GM12878 (cell line): Measurements from ENCODE around the gene CCDC88A.

Source experiments
- CHD2 ChIP-seq: IDR thresholded peaks from 2 replicates; pipeline ENCODE4 v1.6.1; 2011; ENCODE audit warnings: low read depth, low read length, improper control_type of control experiment, borderline replicate concordance
- DPF2 ChIP-seq: fragments of 450-650 bp; IDR thresholded peaks from 2 replicates; pipeline ENCODE4 v1.6.1; 2017; ENCODE audit warnings: mild to moderate bottlenecking
- IKZF2 ChIP-seq, 2 experiments: fragments of 450-650 bp; IDR thresholded peaks; 2 replicates each; pipeline ENCODE4 v1.6.1; 2017; ENCODE audit warnings: mild to moderate bottlenecking in 2 of 2, moderate library complexity in 2 of 2
- MXI1 ChIP-seq: fragments of 150-350 bp; IDR thresholded peaks from 2 replicates; pipeline ENCODE4 v1.6.1; 2011; ENCODE audit warnings: low read depth, mild to moderate bottlenecking, inconsistent platforms, low read length, improper control_type of control experiment
- POLR2A ChIP-seq: IDR thresholded peaks from 2 replicates; pipeline ENCODE4 v1.6.1; 2011; ENCODE audit warnings: low read depth, mild to moderate bottlenecking, low read length
- POLR2AphosphoS5 ChIP-seq: IDR thresholded peaks from 2 replicates; pipeline ENCODE4 v1.6.1; 2011; ENCODE audit warnings: mild to moderate bottlenecking, low read length, inconsistent platforms
- RB1 ChIP-seq: fragments of 450-650 bp; formaldehyde crosslinking; IDR thresholded peaks from 2 replicates; pipeline ENCODE4 v1.6.1; 2017; ENCODE audit warnings: mild to moderate bottlenecking, borderline replicate concordance
- TF ChIP-seq, protein P1 (sequence below), 3 experiments: IDR thresholded peaks in 2 of 3; conservative IDR thresholded peaks in 1 of 3; 2 replicates each; pipeline ENCODE4 v1.5.1; 2011; ENCODE audit warnings: low read depth in 3 of 3, low read length in 3 of 3, mild to moderate bottlenecking in 3 of 3, control low read depth in 2 of 3, moderate library complexity in 2 of 3, inconsistent platforms in 1 of 3, mixed read lengths in 1 of 3; ENCODE audit not compliant: control insufficient read depth in 2 of 3, insufficient read depth in 1 of 3; ENCODE audit errors: extremely low read depth in 1 of 3
- TF ChIP-seq, protein P2 (sequence below): IDR thresholded peaks from 2 replicates; pipeline ENCODE4 v1.6.1; 2012; ENCODE audit warnings: low read depth, low read length, improper control_type of control experiment
- TF ChIP-seq, protein P3 (sequence below): IDR thresholded peaks from 2 replicates; pipeline ENCODE4 v1.6.1; 2011; ENCODE audit warnings: borderline replicate concordance, low read depth, mild to moderate bottlenecking, moderate library complexity, low read length; ENCODE audit not compliant: insufficient read depth, poor library complexity, severe bottlenecking

GRCh38 chr2:55418512-55419232 is 984 bp downstream of the CCDC88A start:
- TF ChIP-seq RB1 (no peak), POLR2AphosphoS5 (no peak), DPF2 (no peak), MXI1 (no peak), POLR2A (no peak), IKZF2 (IDR thresholded peaks at IDR 0.05) (no peak), CHD2 (no peak)
- TF ChIP-seq, protein P1, sequence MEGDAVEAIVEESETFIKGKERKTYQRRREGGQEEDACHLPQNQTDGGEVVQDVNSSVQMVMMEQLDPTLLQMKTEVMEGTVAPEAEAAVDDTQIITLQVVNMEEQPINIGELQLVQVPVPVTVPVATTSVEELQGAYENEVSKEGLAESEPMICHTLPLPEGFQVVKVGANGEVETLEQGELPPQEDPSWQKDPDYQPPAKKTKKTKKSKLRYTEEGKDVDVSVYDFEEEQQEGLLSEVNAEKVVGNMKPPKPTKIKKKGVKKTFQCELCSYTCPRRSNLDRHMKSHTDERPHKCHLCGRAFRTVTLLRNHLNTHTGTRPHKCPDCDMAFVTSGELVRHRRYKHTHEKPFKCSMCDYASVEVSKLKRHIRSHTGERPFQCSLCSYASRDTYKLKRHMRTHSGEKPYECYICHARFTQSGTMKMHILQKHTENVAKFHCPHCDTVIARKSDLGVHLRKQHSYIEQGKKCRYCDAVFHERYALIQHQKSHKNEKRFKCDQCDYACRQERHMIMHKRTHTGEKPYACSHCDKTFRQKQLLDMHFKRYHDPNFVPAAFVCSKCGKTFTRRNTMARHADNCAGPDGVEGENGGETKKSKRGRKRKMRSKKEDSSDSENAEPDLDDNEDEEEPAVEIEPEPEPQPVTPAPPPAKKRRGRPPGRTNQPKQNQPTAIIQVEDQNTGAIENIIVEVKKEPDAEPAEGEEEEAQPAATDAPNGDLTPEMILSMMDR (IDR thresholded peaks at IDR 0.05 in 2 of 3, conservative IDR thresholded peaks at IDR 0.05 in 1 of 3; ENCODE audit: control insufficient read depth in 2 of 3, extremely low read depth in 1 of 3, insufficient read depth in 1 of 3, low read depth in 3 of 3, low read length in 3 of 3) = no peak
- TF ChIP-seq, protein P2, sequence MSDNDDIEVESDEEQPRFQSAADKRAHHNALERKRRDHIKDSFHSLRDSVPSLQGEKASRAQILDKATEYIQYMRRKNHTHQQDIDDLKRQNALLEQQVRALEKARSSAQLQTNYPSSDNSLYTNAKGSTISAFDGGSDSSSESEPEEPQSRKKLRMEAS = no peak
- TF ChIP-seq, protein P3, sequence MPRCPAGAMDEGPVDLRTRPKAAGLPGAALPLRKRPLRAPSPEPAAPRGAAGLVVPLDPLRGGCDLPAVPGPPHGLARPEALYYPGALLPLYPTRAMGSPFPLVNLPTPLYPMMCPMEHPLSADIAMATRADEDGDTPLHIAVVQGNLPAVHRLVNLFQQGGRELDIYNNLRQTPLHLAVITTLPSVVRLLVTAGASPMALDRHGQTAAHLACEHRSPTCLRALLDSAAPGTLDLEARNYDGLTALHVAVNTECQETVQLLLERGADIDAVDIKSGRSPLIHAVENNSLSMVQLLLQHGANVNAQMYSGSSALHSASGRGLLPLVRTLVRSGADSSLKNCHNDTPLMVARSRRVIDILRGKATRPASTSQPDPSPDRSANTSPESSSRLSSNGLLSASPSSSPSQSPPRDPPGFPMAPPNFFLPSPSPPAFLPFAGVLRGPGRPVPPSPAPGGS = no peak
